ENCODE measurements around the gene EIF4B.

The EIF4B gene

DNA sequence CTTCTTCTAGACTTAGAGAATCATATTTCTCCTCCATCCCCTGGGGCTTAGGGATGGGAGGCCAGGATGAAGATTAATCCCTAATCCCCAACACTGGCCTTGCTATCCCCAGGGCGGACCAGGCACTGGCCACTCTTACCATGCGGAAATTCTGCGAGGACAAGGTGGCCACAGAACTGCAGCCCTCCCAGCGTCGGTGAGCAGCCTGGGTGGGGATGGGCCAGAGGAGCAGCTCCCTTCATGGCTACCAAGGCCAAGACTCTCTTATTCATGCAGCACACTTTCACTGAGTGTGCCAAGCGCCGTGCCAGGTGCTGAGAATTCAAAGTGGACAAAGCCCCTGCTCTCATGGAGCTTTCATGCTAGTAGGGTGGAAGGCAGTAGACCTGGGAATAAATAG lies 50.6 kb downstream of the EIF4B start:
- no peak for DNase-seq (ENCODE audit: low read depth, low spot score)

DNA sequence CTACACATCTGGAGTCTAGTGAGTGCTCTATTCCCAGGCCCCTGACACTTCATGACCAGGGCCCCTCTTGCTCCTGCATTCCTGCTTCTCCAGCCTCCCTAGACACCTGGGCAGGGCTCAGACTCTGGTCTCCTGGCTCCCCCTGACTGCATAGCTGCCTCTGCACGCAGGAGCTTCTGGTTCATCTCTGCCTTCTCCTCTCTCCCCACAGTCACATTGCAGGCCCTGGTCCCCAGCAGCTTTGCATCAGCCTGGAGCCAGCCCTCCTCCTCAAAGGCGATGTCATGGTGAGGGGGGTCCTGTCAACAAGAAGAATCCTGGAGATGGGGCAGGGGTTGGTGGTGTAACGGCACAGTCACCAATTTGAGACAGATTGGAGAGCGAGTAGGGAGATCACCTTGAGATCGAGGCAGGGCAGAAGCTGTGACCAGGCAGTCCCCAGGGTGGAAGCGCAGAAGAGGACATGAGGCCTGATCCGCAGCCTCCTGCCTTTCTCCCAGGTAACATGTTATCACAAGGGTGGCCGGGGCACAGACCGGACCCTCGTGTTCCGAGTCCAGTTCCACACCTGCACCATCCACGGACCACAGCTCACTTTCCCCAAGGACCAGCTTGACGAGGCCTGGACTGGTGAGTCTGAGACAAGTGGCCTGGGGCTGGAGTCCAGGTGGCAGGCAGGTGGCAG lies 51.7 kb downstream of the EIF4B start:
- no peak for DNase-seq (ENCODE audit: low read depth, low spot score)

DNA sequence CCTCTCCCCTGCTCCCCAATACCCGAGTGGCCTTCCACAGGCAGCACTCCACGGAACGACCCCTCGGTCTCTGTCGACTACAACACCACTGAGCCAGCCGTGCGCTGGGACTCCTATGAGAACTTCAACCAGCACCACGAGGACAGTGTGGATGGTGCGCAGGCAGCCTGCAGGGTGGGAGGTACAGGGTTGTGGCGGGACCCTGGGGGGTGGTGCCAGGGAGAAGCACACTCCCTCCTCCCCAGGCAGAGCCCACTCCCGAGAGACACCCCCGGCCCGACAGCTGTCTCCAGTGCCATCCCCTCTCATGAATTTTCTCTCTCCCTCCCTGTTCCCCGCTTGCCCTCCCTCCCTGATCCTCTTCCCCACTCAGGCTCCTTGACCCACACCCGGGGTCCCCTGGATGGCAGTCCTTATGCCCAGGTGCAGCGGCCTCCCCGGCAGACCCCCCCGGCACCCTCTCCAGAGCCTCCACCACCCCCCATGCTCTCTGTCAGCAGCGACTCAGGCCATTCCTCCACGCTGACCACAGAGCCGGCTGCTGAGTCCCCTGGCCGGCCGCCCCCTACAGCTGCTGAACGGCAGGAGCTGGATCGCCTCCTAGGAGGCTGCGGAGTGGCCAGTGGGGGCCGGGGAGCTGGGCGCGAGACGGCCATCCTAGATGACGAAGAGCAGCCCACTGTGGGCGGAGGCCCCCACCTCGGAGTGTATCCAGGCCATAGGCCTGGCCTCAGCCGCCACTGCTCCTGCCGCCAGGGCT lies 52.6 kb downstream of the EIF4B start:
- DNase-seq (ENCODE audit: low read depth, low spot score) = peak; percentile 42

DNA sequence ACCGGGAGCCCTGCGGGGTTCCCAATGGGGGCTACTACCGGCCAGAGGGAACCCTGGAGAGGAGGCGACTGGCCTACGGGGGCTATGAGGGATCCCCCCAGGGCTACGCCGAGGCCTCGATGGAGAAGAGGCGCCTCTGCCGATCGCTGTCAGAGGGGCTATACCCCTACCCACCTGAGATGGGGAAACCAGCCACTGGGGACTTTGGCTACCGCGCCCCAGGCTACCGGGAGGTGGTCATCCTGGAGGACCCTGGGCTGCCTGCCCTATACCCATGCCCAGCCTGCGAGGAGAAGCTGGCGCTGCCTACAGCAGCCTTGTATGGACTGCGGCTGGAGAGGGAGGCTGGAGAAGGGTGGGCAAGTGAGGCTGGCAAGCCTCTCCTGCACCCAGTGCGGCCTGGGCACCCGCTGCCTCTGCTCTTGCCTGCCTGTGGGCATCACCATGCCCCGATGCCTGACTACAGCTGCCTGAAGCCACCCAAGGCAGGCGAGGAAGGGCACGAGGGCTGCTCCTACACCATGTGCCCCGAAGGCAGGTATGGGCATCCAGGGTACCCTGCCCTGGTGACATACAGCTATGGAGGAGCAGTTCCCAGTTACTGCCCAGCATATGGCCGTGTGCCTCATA lies 53.3 kb downstream of the EIF4B start:
- no peak for DNase-seq (ENCODE audit: low read depth, low spot score)

DNA sequence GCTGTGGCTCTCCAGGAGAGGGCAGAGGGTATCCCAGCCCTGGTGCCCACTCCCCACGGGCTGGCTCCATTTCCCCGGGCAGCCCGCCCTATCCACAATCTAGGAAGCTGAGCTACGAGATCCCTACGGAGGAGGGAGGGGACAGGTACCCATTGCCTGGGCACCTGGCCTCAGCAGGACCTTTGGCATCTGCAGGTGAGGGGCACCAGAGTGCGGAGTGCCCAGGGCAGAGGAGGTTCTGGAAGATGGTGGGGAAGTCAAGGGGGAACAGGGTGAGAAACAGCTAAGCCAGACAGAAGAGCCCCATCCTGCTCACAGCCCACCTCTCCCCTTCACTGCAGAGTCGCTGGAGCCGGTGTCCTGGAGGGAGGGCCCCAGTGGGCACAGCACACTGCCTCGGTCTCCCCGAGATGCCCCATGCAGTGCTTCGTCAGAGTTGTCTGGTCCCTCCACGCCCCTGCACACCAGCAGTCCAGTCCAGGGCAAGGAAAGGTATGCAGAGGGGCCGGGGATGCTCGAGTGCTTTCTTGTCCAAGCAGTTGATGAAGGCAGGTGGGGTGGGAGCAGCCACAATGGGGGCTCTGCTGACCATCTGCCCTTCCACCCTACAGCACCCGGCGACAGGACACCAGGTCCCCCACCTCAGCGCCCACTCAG lies 53.9 kb downstream of the EIF4B start:
- peak; percentile 4 for DNase-seq (ENCODE audit: low read depth, low spot score)

DNA sequence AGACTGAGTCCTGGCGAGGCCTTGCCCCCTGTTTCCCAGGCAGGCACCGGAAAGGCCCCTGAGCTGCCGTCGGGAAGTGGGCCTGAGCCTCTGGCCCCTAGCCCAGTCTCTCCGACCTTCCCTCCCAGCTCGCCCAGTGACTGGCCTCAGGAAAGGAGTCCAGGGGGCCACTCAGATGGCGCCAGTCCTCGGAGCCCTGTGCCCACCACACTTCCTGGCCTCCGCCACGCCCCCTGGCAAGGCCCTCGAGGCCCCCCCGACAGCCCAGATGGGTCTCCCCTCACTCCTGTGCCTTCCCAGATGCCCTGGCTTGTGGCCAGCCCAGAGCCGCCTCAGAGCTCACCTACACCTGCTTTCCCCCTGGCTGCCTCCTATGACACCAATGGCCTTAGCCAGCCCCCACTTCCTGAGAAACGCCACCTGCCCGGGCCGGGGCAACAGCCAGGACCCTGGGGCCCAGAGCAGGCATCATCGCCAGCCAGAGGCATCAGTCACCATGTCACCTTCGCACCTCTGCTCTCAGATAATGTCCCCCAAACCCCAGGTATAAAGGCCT lies 54.5 kb downstream of the EIF4B start:
- DNase-seq (ENCODE audit: low read depth, low spot score) = peak; percentile 5

DNA sequence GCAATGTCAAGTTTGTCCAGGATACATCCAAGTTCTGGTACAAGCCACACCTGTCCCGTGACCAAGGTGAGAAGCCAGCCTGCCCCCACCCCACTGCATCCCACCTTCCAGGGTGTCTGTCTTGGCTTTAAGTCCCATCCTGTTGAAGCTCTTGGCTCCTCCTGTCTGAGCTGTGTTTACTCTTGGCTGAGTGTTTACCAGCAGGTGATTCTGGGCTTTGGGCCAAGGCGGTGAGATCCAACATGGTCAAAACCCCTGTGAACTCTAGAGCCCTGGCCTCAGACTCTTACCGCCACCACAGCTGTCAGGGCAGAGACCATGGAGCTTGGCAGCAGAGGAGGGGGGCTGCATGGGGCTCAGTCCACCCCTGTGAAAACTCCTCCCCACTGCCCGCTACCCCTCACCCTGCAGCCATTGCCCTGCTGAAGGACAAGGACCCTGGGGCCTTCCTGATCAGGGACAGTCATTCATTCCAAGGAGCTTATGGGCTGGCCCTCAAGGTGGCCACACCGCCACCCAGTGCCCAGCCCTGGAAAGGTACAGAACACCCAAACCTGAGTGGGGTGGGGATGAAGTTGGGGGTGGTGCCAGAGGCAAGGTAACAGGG lies 55.3 kb downstream of the EIF4B start:
- DNase-seq (ENCODE audit: low read depth, low spot score) = peak; percentile 35

DNA sequence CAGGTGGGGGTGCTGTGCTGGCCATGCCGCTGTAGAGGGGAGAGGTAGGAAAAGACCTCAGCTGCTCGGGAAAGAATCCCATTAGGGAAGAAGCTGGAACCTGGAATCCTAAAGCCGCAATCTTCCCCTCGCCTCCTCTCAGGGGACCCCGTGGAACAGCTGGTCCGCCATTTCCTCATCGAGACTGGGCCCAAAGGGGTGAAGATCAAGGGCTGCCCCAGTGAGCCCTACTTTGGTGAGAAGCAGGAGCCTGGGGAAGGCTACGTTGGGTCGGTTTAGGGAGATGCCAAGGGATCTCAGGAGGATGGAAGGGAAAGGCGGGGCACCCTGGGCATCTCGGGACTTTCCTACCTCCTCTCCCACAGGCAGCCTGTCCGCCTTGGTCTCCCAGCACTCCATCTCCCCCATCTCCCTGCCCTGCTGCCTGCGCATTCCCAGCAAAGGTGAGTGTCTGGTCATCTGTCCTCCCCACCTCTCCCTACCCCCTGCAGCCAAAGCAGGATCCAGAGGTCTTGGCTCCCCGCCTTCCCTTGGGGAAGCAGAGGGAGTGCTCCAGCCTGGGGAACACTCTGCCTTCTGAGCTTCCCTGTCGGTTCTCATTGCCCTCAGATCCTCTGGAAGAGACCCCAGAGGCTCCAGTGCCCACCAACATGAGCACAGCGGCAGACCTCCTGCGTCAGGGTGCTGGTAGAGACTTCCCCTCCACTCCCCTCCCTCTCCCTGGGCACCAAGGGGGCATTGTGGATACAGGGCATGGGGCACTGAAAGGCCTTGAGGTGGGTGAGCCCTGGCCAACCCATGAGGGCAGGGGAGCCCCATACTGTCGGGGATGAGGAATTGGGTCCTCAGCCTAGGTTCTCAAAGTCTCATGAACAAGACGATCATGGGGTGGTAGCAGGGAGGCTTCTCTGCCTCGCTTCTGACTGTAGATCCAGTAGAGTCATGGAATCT lies 56.0 kb downstream of the EIF4B start:
- peak; percentile 4 for DNase-seq (ENCODE audit: low read depth, low spot score)

DNA sequence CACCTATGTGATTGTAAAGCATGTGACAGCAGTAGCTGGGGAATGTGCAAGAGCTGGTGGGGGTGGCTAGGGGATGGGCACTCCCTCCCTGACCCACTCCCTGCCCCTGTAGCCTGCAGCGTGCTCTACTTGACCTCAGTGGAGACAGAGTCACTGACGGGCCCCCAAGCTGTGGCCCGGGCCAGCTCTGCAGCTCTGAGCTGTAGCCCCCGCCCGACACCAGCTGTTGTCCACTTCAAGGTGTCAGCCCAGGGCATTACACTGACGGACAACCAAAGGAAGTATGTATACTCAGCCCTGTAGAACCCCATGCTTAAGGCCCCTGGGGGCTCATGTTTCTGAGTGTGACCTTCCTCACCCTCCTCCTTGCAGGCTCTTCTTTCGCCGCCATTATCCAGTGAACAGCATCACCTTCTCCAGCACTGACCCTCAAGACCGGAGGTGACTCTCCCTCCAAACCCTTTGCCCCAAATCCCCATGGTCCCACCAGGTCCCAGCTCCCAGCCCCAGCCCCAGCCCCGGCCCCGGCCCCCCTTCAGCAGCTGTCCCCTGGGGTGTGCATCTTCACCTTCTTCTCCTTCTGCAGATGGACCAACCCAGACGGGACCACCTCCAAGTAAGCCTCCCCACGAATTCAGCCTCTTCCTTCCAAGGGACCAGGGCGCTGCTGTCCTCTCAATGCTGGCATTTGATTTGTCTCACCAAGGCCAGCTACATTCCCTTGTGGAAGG lies 56.9 kb downstream of the EIF4B start:
- DNase-seq (ENCODE audit: low read depth, low spot score) = no peak

DNA sequence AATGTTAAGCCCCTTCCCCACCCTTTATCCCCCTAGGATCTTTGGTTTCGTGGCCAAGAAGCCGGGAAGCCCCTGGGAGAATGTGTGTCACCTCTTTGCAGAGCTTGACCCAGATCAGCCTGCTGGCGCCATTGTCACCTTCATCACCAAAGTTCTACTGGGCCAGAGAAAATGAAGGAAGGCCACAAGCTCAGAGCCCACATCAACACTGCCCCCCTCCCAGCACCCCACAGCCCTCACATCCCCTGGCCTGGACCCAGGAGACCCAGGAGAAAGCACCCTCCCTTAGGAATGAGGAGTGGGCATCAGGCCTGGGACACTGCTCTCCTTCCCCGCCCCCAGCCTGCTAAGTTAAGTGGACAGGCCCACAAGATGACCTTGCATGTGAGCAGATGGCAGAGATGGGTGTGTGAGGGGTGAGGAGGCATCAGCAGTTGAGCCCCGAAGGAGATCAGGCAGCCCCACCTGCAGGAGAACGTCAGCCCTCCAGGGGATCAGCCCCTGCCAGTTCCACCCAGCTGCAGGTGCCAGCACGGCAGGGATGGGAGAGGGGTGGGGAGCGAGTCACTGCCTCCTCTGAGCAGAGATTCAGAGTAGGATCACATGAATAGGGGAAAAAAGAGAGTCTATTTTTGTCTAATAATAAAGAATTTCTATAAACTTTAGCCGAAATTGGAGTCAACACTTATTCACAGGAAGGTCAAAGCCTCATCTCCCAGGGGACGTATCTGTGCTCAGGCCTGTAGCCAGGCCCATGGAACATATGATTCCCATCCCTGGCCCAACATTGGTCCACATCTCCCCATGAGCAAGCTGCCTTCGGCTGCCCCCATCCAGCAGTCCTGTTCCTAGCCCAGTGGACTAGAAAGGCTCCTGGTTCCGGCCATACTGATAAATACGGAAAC lies 57.7 kb downstream of the EIF4B start:
- peak; percentile 37 for DNase-seq (ENCODE audit: low read depth, low spot score)

DNA sequence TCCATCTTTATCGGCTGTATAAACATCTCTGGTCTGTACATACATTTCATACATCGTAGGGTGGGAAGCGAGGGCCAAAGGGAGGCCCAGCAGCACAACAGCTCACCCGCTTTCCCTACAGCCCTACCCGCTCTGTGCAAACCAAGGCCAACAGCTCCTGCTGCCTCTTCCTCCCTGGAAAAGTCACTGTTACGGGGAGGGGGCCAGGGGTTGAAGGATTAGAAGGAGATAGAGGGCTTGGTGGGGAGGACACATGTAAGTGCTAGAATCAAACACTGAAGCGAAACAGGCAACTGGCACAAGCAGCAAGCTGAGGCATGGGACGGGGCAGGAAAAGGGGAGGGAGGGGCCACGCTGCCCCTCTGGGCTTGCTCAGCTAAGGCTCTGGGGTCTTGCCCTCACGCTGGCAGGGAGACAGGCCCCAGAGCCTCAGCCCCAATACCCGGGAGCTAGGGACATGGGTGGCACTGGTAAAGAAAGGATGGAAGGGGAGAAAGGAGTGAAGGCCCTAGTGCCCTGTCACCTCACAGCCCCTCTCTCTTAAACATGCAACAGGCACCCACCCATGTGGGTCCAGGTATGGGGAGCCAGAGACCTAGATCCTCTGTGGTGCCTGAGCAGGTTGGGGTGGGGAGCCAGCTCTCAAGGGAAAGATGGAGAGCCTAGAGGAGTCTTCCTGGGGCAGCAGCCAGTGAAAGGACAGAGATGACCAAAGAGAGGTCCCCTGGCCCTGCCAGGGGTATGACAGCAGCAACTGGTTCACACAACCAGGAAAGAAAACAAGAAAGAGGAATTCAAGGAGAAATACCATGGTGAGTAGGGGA lies 58.6 kb downstream of the EIF4B start:
- no peak for DNase-seq (ENCODE audit: low read depth, low spot score)

DNA sequence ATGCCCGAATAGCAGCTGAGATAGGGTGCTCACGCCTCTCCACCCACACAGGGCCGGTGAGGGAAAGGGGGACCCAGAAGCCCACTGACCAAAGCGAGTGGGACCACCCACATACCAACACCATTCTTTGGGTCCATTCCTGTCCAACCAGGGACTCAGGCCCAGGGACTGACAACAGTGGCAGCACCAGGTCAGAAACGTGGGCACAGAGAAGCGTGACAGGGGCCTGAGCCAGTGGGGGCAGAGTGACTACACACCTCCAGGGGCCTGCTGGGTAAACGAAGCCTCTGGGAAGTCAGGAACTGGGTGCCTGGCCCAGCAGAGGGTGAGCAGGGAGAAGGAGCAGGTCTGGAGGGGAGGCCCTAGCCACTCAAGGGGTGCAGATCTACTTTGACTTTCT lies 59.2 kb downstream of the EIF4B start:
- DNase-seq (ENCODE audit: low read depth, low spot score) = no peak

DNA sequence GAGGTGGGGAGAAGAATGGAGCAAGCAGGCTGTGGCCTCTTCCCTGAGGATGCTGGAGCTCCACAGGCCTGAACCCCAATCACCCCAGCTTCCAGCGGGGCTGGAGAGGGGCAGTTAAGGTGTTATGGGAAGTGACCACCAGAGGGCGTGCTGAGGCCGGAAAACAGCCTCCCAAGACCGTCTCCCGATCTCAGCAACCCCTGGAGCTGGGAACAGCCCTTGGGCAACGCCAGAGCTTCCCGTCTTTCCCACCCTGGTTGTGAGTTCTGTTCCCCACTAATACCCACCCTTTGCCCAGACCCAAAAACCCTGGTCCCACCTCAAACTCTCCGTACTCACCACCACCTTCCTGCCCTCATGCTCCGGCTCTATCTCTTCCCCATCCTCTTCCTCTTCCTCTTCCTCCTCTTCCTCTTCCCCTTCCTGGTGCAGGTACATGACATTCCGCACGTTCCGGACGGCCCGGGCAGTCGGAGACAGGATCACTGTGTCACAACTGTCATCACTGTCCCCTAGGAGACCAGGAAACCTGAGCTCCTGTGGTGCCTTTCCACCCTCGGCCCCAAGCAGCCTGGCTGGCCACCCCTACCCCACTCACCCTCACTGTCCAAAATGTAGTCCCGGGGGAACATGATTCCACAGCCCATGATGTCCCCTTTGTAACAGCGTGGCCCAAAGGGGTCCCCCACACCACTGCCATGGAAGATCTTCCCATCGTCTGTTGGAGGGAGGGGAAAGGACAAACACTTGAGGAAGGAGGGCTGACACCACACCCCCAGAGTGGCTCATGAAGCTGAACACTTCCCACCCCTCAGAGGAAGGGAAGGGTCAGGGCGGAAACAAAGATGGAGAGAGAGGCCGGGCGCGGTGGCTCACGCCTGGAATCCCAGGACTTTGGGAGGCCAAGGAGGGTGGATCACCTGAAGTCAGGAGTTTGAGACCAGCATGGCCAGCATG lies 60.0 kb downstream of the EIF4B start:
- peak; percentile 88 for DNase-seq (ENCODE audit: low read depth, low spot score)

DNA sequence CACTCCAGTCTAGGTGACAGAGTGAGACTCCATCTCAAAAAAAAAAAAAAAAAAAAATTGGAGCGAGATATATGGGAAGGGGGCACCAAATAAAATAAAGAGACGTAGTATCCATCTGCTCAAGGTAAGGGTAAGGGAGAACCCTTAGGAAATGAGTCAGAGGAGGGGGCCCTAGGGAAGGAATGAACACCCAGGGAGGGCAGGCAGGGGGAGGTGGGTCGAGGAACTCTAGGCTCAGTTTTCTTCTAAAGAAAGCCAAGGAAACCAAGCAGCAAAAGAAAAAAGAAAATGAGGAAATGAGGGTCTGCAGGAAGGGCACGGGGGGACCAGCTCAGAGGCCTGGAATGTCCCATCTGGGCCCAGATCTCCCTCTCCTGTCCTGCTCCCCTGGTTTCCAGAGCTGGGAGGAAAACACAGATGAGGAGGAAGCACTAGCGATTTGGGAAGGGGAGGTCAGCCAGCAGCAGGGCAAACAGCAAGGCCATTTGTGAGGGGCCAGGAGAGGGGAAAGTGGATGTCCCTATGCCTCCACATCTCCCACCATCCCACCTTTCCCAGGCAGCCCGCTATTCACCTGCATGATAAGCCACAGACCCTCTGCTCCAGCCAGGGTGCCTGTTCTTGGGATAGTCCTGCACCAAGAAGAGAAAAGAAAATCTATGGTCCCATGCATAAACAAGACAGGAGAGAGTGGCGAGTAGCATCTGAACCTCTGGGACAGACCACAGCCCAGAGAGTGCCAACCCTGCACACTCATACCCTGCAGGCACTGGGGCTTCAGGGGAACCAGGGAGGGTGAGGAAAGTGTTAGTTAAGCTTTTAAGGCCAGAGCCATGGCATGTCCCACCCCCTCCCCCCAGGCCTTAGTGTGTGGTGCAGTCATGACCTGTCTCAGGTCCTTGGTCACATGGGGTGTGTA lies 61.1 kb downstream of the EIF4B start:
- peak; percentile 11 for DNase-seq (ENCODE audit: low read depth, low spot score)

DNA sequence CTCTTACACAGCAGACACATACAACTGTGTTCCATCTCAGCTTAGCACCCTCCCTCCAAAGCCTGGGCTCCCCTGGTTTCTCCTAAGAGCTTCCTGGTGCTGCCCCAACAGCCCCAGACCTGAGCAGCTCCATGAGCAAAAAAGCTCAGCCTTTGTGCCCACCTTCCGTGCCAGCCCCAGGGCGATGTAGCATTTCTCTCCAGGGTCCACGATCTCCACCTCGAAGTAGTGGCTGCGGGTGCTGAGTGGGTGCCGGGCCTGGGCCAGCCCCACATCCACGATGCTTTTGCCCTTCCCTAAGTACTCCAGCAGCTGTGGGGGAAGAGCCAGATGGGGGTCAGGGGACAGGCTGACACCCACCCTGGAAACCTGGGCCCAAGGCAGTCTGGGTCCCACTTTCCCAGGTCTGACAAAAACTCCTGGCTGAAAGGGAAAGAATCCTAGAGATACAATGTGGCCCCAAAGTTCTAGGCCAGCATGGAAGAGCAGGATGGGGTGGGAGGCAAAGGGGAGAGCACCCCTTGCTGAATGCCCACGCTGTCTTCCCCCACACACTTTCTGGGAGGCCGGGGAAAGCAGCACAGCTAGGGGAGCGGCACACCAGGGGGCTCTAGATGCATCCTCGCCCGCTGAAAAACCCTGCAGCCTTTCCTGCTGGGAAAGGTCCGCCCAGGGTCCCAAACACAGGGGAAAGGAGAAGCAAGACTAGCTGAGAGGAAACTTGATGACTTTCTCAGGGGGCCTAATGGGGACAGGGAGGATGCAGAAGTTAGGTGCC lies 61.9 kb downstream of the EIF4B start:
- no peak for DNase-seq (ENCODE audit: low read depth, low spot score)

All from astrocyte of the hippocampus (primary cell).